NCI-H2029 (cell line): ENCODE data around the gene PPP5C.
"Not testable (repeated sequence)": the region's sequence is repeated elsewhere in the genome, so short reads cannot be mapped to it uniquely, and the experiment has no call there.

Experiments used
- DNase-seq: peaks from one replicate; lab custom pipeline; 2025; lab: John Stamatoyannopoulos, UW

PPP5C gene

DNA sequence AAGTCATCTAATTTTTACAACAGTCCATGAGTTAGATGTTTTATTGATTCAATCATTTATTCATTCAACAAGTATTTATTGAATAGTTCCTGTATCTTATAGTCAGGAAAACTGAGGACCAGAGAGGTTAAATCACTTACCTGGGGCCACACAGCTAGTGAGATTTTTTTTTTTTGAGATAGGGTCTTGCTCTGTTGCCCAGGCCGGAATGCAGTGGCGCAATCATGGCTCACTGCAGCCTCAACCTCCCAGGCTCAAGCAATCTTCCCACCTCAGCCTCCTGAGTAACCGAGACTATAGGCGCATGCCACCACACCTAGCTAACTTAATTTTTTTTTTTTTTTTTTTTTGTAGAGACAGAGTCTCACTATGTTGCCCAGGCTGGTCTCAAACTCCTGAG, 88.8 kb downstream of the PPP5C start:
- DNase-seq, result not testable (repeated sequence)
